ENCODE results near the gene TEX44.

Gene TEX44

GRCh38 chr2:231611273-231612108, 18.8 kb downstream of the TEX44 start:
- peak; percentile 55 for DNase-seq

- peak; percentile 55 for DNase-seq
These were observed 19.4 kb downstream of the TEX44 start for GRCh38 chr2:231612109-231612455.

GRCh38 chr2:231612456-231613330, 20.0 kb downstream of the TEX44 start:
- DNase-seq = peak; percentile 74

GRCh38 chr2:231613331-231613662, 20.6 kb downstream of the TEX44 start:
- DNase-seq = no peak

- peak; percentile 58 for DNase-seq
These were observed 21.2 kb downstream of the TEX44 start for GRCh38 chr2:231613663-231614558.

- DNase-seq = no peak
These were observed 21.9 kb downstream of the TEX44 start for GRCh38 chr2:231614559-231615057.

- DNase-seq = no peak
These were observed 22.5 kb downstream of the TEX44 start for GRCh38 chr2:231615058-231615671.

- DNase-seq = no peak
These were observed 23.6 kb downstream of the TEX44 start for GRCh38 chr2:231616296-231616695.

- no peak for DNase-seq
These were observed 24.6 kb downstream of the TEX44 start for GRCh38 chr2:231617059-231617926.

- DNase-seq = no peak
These were observed 28.6 kb downstream of the TEX44 start for GRCh38 chr2:231621051-231621879.

- DNase-seq = no peak
These were observed 30.3 kb downstream of the TEX44 start for GRCh38 chr2:231622963-231623362.

- no peak for DNase-seq
These were observed 33.8 kb downstream of the TEX44 start for GRCh38 chr2:231626449-231626848.

- no peak for DNase-seq
These were observed 34.9 kb downstream of the TEX44 start for GRCh38 chr2:231627384-231628120.

- no peak for DNase-seq
These were observed 40.0 kb downstream of the TEX44 start for GRCh38 chr2:231632559-231633142.

- DNase-seq = no peak
These were observed 40.7 kb downstream of the TEX44 start for GRCh38 chr2:231633241-231633976.

GRCh38 chr2:231634412-231634811, 41.7 kb downstream of the TEX44 start:
- DNase-seq = no peak

- DNase-seq = no peak
These were observed 42.5 kb downstream of the TEX44 start for GRCh38 chr2:231634951-231635875.
